Activated naive CD4-positive, alpha-beta T cell treated with anti-CD3 and anti-CD28 coated beads, Interleukin-2, amount 10 ng/mL, durations not matched to agents 7 days and 5 days (primary cell): ENCODE results near the gene JARID2.

Source experiments
- CTCF ChIA-PET: fragments of 350-600 bp; sonication (Branson Sonifier 250); formaldehyde crosslinking; loops from one replicate; lab custom pipeline; 2021; ENCODE audit warnings: antibody characterized with exemption; lab: Charles Lee
- DNase-seq: peaks from one replicate; pipeline ENCODE4 v3.0.0-alpha.2; 2020
- H3K27ac Mint-ChIP-seq: one replicate; pipeline ENCODE4 v1.8.0; 2021; ENCODE audit warnings: mild to moderate bottlenecking, moderate library complexity, mixed read lengths
- H3K27me3 Mint-ChIP-seq: one replicate; pipeline ENCODE4 v1.8.0; 2021; ENCODE audit warnings: mild to moderate bottlenecking, mixed read lengths
- H3K36me3 Mint-ChIP-seq: one replicate; pipeline ENCODE4 v1.8.0; 2021; ENCODE audit warnings: mixed read lengths
- H3K4me1 Mint-ChIP-seq: one replicate; pipeline ENCODE4 v1.8.0; 2021; ENCODE audit warnings: mixed read lengths
- H3K4me3 Mint-ChIP-seq: one replicate; pipeline ENCODE4 v1.8.0; 2021; ENCODE audit warnings: mild to moderate bottlenecking, moderate library complexity, mixed read lengths
- H3K9me3 Mint-ChIP-seq: one replicate; pipeline ENCODE4 v1.8.0; 2021; ENCODE audit warnings: mixed read lengths

The JARID2 gene

GRCh38 chr6:15451738-15452137, 205.9 kb downstream of the JARID2 start:
- Mint-ChIP-seq H3K4me1 (peaks cover 50% of the 10 kb centered on the region), H3K27me3 (no peaks in the 10 kb centered on the region), H3K27ac (peak overlapping the region; percentile 76), H3K9me3 (no peaks in the 10 kb centered on the region), H3K4me3 (no peak overlapping the region), H3K36me3 (peaks cover 41% of the 10 kb centered on the region)
- CTCF ChIA-PET: interaction anchor here (0.7 kb wide), 1 partner anchor 10 kb away, joined by 4 read pairs; no protein-coding TSS in a partner anchor
- no peak for DNase-seq

- Mint-ChIP-seq H3K4me3 (no peak overlapping the region), H3K27ac (peak overlapping the region; percentile 76), H3K36me3 (peaks cover 39% of the 10 kb centered on the region), H3K4me1 (peaks cover 44% of the 10 kb centered on the region), H3K9me3 (no peaks in the 10 kb centered on the region), H3K27me3 (no peaks in the 10 kb centered on the region)
- CTCF ChIA-PET: no interaction called here
- DNase-seq: no peak
Measured at GRCh38 chr6:15452182-15452941, 206.5 kb downstream of the JARID2 start.

GRCh38 chr6:15453186-15453585, 207.3 kb downstream of the JARID2 start:
- H3K36me3 Mint-ChIP-seq: peaks cover 37% of the 10 kb centered on the region
- no peaks in the 10 kb centered on the region for H3K27me3 Mint-ChIP-seq
- peak overlapping the region; percentile 67 for H3K27ac Mint-ChIP-seq
- H3K9me3 Mint-ChIP-seq: no peaks in the 10 kb centered on the region
- no peak overlapping the region for H3K4me3 Mint-ChIP-seq
- H3K4me1 Mint-ChIP-seq: peaks cover 36% of the 10 kb centered on the region
- DNase-seq: no peak
- CTCF ChIA-PET: no interaction called here

GRCh38 chr6:15453622-15454021, 207.8 kb downstream of the JARID2 start:
- Mint-ChIP-seq H3K4me3 (no peak overlapping the region), H3K27ac (peak overlapping the region; percentile 67), H3K36me3 (peaks cover 37% of the 10 kb centered on the region), H3K27me3 (no peaks in the 10 kb centered on the region), H3K4me1 (peaks cover 35% of the 10 kb centered on the region), H3K9me3 (no peaks in the 10 kb centered on the region)
- DNase-seq: no peak
- CTCF ChIA-PET: no interaction called here

- Mint-ChIP-seq H3K4me1 (peaks cover 20% of the 10 kb centered on the region), H3K27ac (no peak overlapping the region), H3K27me3 (no peaks in the 10 kb centered on the region), H3K4me3 (no peak overlapping the region), H3K36me3 (peaks cover 41% of the 10 kb centered on the region), H3K9me3 (no peaks in the 10 kb centered on the region)
- CTCF ChIA-PET: no interaction called here
- no peak for DNase-seq
Measured at GRCh38 chr6:15456422-15456821, 210.6 kb downstream of the JARID2 start.

GRCh38 chr6:15457121-15457650, 211.3 kb downstream of the JARID2 start:
- peaks cover 12% of the 10 kb centered on the region for H3K4me1 Mint-ChIP-seq
- H3K9me3 Mint-ChIP-seq: no peaks in the 10 kb centered on the region
- H3K4me3 Mint-ChIP-seq: no peak overlapping the region
- H3K27me3 Mint-ChIP-seq: no peaks in the 10 kb centered on the region
- CTCF ChIA-PET: interaction anchor here (0.9 kb wide), 1 partner anchor 10 kb away, joined by 4 read pairs; no protein-coding TSS in a partner anchor
- no peak for DNase-seq
- no peak overlapping the region for H3K27ac Mint-ChIP-seq
- H3K36me3 Mint-ChIP-seq: peaks cover 34% of the 10 kb centered on the region

GRCh38 chr6:15458021-15458459, 212.2 kb downstream of the JARID2 start:
- Mint-ChIP-seq H3K4me1 (peaks cover 4% of the 10 kb centered on the region), H3K36me3 (peaks cover 27% of the 10 kb centered on the region), H3K27ac (no peak overlapping the region), H3K9me3 (no peaks in the 10 kb centered on the region), H3K27me3 (no peaks in the 10 kb centered on the region), H3K4me3 (no peak overlapping the region)
- CTCF ChIA-PET: no interaction called here
- DNase-seq: no peak

GRCh38 chr6:15460110-15460727, 214.3 kb downstream of the JARID2 start:
- H3K27me3 Mint-ChIP-seq: no peaks in the 10 kb centered on the region
- no peak for DNase-seq
- H3K36me3 Mint-ChIP-seq: peaks cover 10% of the 10 kb centered on the region
- no peak overlapping the region for H3K4me3 Mint-ChIP-seq
- peaks cover 7% of the 10 kb centered on the region for H3K4me1 Mint-ChIP-seq
- no peaks in the 10 kb centered on the region for H3K9me3 Mint-ChIP-seq
- CTCF ChIA-PET: no interaction called here
- H3K27ac Mint-ChIP-seq: no peak overlapping the region

- H3K4me1 Mint-ChIP-seq: peaks cover 7% of the 10 kb centered on the region
Measured at GRCh38 chr6:15461127-15461944, 215.5 kb downstream of the JARID2 start.

GRCh38 chr6:15462256-15462655, 216.4 kb downstream of the JARID2 start:
- Mint-ChIP-seq H3K36me3 (peaks cover 11% of the 10 kb centered on the region), H3K4me1 (peaks cover 7% of the 10 kb centered on the region), H3K27me3 (no peaks in the 10 kb centered on the region), H3K4me3 (no peak overlapping the region), H3K9me3 (no peaks in the 10 kb centered on the region), H3K27ac (no peak overlapping the region)
- no peak for DNase-seq
- CTCF ChIA-PET: no interaction called here

More at GRCh38 chr6:15461127-15461944, 215.5 kb downstream of the JARID2 start:
- H3K27ac Mint-ChIP-seq: no peak overlapping the region
- H3K27me3 Mint-ChIP-seq: no peaks in the 10 kb centered on the region
- H3K4me3 Mint-ChIP-seq: no peak overlapping the region
- H3K36me3 Mint-ChIP-seq: peaks cover 11% of the 10 kb centered on the region
- no peak for DNase-seq
- no peaks in the 10 kb centered on the region for H3K9me3 Mint-ChIP-seq
- CTCF ChIA-PET: no interaction called here

GRCh38 chr6:15462717-15463525, 217.1 kb downstream of the JARID2 start:
- CTCF ChIA-PET: interaction anchor here (0.7 to 2.4 kb wide), 6 partner anchors 13 to 323 kb away, joined by 4 to 13 read pairs (median 4); no protein-coding TSS in a partner anchor
- DNase-seq: no peak
- Mint-ChIP-seq H3K4me1 (peaks cover 7% of the 10 kb centered on the region), H3K9me3 (no peaks in the 10 kb centered on the region), H3K4me3 (no peak overlapping the region), H3K27me3 (no peaks in the 10 kb centered on the region), H3K36me3 (peaks cover 11% of the 10 kb centered on the region), H3K27ac (no peak overlapping the region)

- CTCF ChIA-PET: interaction anchor here (0.7 to 2.4 kb wide), 8 partner anchors 10 to 1126 kb away, joined by 3 to 13 read pairs (median 4); no protein-coding TSS in a partner anchor
- no peak overlapping the region for H3K27ac Mint-ChIP-seq
- DNase-seq: peak; percentile 73
- peaks cover 7% of the 10 kb centered on the region for H3K4me1 Mint-ChIP-seq
- H3K9me3 Mint-ChIP-seq: no peaks in the 10 kb centered on the region
- H3K4me3 Mint-ChIP-seq: no peak overlapping the region
- no peaks in the 10 kb centered on the region for H3K27me3 Mint-ChIP-seq
- H3K36me3 Mint-ChIP-seq: peaks cover 19% of the 10 kb centered on the region
Measured at GRCh38 chr6:15464211-15464725, 218.4 kb downstream of the JARID2 start.

- Mint-ChIP-seq H3K4me1 (peaks cover 7% of the 10 kb centered on the region), H3K27me3 (no peaks in the 10 kb centered on the region), H3K36me3 (peaks cover 14% of the 10 kb centered on the region), H3K9me3 (no peaks in the 10 kb centered on the region), H3K4me3 (no peak overlapping the region), H3K27ac (no peak overlapping the region)
- CTCF ChIA-PET: no interaction called here
- no peak for DNase-seq
Measured at GRCh38 chr6:15465212-15465611, 219.3 kb downstream of the JARID2 start.
